SW480 (cell line): ENCODE data around the gene POU6F2.
"Not testable (repeated sequence)": the region's sequence is repeated elsewhere in the genome, so short reads cannot be mapped to it uniquely, and the experiment has no call there.

ENCODE experiments used
- DNase-seq: peaks from one replicate; pipeline ENCODE4 v3.0.0-alpha.2; 2016; ENCODE audit warnings: low spot score

The POU6F2 gene

GRCh38 chr7:39187130-39187529, 209.4 kb downstream of the POU6F2 start:
- no peak for DNase-seq

- DNase-seq: no peak
Measured at GRCh38 chr7:39192476-39192875, 214.8 kb downstream of the POU6F2 start.

DNA sequence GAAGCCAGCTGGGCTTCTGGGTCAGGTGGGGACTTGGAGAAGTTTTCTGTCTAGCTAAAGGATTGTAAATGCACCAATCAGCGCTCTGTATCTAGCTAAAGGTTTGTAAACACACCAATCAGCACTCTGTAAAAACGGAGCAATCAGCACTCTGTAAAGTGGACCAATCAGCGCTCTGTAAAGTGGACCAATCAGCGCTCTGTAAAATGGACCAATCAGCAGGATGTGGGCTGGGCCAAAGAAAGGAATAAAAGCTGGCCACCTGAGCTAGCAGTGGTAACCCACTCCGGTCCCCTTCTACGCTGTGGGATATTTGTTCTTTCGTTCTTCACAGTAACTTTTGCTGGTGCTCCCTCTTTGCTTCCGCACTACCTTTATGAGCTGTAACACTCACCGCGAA, 216.7 kb downstream of the POU6F2 start:
- not testable (repeated sequence) for DNase-seq

DNA sequence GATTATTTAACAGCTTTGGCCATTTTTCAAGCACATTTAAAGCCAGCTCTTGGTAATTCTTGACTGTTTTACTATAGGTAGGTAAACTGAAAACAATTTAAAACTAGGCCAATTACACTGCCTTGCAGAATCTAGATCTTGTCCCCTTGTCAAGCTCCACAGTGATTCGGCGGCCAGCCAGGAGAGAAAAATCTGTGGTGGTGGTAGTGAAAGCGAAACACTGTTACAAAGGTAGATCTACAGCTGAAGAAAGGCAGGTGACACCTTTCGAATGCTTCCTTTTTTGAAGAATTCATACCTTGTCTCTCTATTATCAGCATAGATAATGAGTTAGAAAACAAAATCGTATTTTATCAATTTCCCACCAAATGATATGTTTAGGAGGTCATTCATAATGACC, 218.3 kb downstream of the POU6F2 start:
- DNase-seq: no peak

DNA sequence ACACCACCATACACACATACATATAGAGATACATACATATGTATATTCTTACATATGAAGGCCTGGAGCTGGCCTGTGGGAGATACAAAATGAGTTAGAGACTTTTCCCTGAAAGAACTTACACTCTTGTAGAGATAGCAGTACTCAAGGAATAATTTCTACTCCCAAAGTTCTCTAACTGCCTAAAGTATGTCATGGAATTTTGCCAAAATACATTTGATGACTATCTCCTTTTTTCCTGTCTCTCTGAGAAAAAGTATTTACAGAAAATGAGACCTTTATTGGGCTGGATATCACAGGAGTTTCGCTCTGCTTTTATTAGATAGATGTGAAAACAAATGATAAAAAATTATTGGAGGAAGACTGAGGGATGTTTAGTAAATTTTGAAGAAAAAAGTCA, 220.1 kb downstream of the POU6F2 start:
- DNase-seq: no peak

GRCh38 chr7:39198556-39198955, 220.8 kb downstream of the POU6F2 start:
- DNase-seq: no peak

DNA sequence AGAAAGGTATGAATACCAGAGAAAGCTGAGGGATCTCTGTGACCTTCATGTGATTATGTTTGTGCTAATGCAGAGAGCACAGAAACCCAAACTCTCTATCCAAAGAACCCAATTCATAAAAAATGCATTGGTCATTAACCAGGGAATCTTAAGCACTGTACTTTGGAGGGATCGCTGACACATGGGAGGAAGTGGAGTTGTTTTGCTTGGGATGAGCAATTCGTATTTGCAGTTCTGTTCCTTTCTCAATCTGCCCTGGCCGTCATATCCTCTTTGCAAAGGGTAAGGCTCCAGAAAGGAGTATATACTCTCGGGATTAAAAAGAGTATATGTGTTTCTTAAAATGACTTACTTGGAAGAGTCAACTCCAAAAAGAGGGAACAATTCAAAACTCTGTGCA, 221.3 kb downstream of the POU6F2 start:
- DNase-seq: no peak

DNA sequence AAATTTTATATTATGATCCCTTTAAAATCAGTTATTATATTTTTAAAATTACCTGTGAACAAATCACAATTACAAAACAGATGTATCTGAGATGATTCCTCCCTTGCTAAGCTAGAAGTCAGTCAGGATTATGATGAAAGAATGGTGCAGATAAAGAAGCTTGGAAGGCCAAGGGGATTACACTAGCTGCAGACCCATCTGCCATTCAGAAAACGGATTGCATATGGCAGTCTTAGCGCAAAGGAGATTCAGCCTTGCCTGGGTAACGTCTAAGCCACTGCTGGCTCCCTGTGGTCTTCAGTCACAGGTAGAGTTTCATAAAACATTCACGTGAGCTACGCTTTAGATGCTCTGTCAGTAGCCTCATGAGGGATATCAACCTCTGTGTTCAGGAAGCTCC, 222.2 kb downstream of the POU6F2 start:
- no peak for DNase-seq

GRCh38 chr7:39202041-39202440, 224.3 kb downstream of the POU6F2 start:
- DNase-seq: no peak

DNA sequence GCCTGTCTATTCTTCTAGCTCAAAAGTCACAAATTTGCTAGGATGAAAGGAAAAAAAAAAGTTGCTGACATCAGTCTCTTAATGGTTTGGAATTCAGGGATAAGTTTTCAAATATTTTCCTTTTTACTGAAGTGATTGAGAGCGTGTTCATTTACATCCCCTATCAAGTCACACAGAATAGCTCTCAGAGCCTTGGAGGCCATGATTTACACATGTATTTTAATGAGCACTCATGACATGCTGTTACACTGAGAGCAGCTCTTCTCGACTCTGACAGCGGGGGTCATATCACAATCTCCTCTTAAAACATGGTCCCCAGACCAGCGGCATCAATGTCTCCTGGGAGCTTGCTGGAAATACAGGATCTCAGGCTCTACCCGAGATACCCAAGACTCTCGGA, 232.7 kb downstream of the POU6F2 start:
- no peak for DNase-seq

DNA sequence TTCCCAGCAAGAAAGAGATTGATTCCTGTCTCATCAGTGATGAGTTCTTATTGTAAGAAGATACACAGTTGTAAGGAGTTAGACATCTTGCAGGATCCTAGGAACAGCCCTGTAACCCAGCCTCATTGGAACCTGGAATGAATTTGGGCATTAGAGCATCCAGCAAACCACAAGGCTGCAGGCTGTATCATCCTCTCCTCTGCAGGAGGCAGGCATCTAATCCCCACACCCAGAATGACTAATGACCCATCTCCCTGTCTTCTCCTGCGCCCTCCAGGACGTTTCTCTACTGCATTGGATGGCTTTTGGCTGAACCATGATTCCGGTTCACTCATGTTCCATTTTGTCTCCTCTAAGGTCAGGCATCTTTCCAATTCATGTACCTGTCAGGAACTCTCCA, 233.9 kb downstream of the POU6F2 start:
- no peak for DNase-seq

GRCh38 chr7:39212876-39213275, 235.2 kb downstream of the POU6F2 start:
- no peak for DNase-seq

DNA sequence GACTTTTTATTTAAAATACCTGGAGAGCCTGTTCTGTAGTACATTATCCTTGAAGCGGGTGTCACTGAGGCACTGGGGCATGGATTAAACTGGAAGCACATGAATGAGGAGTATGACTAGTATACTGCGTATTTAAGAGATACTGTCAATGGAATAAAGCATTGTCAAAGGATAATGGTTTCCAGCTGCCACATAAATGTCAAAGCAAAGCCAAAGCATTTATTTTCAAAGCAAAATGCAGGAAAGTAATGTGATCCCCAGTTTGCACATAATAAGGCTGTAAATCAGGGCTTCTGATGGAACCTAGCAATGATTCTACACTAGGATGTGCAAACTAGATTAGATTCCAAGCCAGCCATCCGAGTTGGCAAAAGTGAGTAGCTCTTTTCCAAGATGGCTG, 240.1 kb downstream of the POU6F2 start:
- DNase-seq: no peak

DNA sequence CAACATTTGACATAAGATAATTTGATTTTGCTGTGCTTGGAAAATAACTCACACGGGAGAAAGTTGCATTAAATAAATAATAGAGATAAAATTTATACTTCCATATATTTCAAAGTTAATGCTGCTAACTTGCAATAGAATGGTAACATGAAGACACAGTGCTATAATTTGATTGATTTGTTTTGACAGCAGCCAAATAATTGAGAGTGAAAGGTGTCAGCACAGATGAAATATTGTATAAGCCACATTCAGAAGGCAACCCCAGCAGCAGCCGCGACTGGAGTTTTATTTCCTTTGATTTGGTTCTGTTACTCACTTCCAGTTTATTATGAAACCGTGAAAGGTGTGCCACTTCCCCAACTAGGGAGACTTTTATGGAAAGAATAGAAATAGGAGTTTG, 242.2 kb downstream of the POU6F2 start:
- DNase-seq: no peak

DNA sequence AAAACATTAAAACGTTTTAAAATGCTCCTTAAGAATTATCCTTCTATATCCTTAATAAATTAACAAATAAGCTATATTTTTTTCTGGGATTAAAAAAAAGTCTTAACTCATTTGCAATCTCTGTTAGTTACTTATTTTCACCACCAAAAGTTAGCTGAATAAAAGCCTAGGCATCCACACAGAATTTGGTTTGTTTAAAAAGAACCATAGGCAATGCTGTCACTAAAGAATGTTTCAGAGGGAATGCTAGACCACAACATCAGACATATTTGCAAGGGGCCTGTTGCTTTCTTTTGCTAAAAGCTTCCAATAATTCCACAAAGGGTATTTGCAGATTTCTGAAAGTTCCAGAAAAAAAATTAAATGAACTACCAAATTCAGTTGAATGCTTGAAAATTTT, 244.2 kb downstream of the POU6F2 start:
- no peak for DNase-seq

GRCh38 chr7:39228946-39229345, 251.2 kb downstream of the POU6F2 start:
- peak; percentile 11 for DNase-seq

GRCh38 chr7:39233851-39234529, 256.3 kb downstream of the POU6F2 start:
- DNase-seq: no peak

- no peak for DNase-seq
Measured at GRCh38 chr7:39238234-39238869, 260.6 kb downstream of the POU6F2 start.

DNA sequence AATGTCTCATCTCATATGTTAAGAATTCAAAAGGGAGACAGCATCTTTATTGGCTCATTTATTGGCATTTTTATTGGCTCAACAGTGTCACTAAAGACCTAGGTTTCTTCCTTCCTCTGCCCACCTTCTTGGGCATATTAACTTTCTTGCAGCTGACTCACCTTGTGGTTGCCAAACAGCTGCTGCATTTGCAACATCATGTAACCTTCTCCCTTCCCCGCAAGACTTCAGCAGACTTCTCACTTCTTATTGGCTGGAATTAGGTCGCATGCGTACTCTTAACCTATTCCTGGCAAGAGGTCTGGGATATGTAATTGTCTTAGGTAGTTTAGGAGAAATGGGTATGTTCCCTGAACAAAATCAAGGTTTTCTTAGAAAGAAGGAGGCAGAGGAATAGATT, 263.2 kb downstream of the POU6F2 start:
- DNase-seq: peak; percentile 26

DNA sequence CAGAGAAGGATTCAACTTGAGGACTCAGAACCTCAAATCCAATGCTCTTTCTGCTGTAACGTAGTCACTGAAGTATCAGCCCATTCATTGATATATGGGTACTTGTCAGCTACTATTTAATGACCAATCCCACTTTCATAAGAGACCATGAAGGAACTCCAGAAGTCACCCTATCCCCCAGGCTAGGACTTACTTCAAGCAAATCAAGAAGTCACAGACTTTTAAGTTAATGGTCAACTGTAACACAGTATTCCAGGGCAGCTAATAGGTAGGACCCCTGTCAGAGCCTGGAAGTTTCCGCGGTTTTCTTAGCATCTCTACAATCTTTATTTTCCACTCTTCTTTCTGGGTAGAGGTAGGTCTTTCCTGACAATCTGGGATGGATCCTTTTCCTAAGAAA, 269.9 kb downstream of the POU6F2 start:
- no peak for DNase-seq

- DNase-seq: no peak
Measured at GRCh38 chr7:39248041-39248691, 270.5 kb downstream of the POU6F2 start.

GRCh38 chr7:39248692-39249090, 271.0 kb downstream of the POU6F2 start:
- DNase-seq: no peak

DNA sequence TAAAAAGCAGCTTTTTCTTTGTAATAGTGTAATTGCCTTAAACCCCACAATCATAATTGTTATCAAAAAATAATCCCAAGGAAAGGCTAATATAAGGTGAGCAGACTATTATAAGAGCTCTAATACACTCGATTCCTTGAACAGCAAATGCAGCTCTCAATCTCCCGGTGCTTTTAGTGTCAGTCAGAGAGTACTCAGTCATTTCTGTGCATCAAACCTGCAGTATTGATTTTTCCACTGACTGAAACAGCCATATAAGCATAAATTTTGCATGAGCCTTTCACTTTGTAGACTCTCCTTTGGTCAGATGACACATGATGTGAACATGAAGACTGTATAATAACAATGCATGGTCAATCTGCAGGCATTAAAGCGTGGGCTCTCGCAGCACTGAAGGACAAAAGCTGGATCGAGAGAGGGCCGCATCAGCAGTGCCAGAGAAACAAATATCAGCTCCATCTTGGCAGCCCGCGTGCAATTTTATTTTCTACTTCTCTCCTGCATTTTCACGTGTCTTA, 272.0 kb downstream of the POU6F2 start:
- DNase-seq: no peak
